ENCODE data around the gene MAT2A. TPM values are rescaled to one million over a fixed set of nuclear protein-coding genes. Genes with fewer than 3 reads are reported as not detected.

Gene MAT2A
- total RNA-seq, 2 experiments from 2014 or later = 276 to 282 TPM

DNA sequence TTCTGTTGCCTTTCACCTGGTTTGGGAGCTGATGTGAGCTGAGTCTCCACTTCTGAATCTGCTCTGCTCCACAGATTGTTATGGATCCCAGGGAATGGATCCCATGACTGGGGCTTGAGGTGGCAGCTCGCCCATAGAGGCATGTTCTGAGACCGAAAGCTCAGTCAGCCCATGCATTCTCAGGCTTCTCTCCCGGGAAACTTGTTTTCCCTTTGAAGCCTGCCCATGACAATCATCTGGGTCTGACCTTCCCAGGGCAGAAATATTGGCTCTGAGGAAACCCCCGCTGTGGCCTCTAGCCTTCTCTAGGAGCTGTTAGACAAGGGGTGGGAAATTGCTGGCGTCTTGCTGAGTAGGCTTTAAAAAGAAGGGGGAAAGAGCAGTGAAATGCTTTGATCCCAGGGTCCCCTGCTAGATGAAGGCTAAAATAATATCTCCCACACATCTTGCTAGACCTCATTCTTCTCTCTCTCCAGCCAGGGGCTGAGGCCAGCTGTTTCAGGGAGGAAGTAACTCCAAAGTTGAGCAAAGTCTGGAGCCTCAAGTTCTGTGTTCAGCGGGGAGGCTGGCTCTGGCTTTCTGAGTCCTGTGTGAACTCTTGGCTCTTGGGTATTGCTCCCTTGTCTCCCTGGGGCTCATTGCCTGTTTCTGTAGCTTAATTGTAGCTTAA, 40.4 kb downstream of the MAT2A start:
- CTCF ChIA-PET = interaction anchor here (0.7 to 1.3 kb wide), 4 partner anchors 8 to 15 kb away, joined by 3 to 5 read pairs (median 4); partner anchors contain the start of gene RNF181
- peaks cover 35% of the 10 kb centered on the region for H3K4me1 Mint-ChIP-seq (ENCODE audit: low read depth)

DNA sequence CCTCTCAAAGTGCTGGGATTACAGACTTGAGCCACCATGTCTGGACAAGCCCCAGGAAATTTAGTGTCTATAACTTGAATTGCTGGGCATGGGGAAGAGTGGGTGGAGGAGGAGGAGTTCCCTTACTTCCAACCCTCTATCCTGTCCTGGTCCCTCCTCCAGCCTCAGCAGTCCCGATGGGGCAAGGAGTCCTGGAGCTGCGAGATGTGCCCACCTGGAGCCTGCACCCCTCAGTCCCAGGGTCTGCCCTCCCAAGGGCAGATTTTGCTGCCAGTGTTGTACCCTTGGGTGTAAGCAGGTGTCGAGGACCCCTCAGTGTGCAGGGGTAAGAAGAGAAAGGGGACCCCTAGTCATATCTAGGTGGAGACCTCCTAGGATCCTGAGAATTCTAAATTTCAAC, 41.2 kb downstream of the MAT2A start:
- Mint-ChIP-seq H3K36me3 (ENCODE audit: low read depth) (peaks cover 23% of the 10 kb centered on the region), H3K9me3 (no peaks in the 10 kb centered on the region), H3K4me3 (no peak overlapping the region), H3K4me1 (ENCODE audit: low read depth) (peaks cover 41% of the 10 kb centered on the region), H3K27ac (no peak overlapping the region), H3K27me3 (no peaks in the 10 kb centered on the region)
- ChIA-PET POLR2A (interaction anchor here (0.8 to 1.8 kb wide), 3 partner anchors 12 to 161 kb away, joined by 3 to 7 read pairs (median 4); partner anchors contain the start of gene RNF181), CTCF (no interaction called here)
- intact Hi-C loops (cut with micrococcal nuclease) = no loop called here
- ATAC-seq = no peak
- DNase-seq = no peak
- TF ChIP-seq, protein P1, sequence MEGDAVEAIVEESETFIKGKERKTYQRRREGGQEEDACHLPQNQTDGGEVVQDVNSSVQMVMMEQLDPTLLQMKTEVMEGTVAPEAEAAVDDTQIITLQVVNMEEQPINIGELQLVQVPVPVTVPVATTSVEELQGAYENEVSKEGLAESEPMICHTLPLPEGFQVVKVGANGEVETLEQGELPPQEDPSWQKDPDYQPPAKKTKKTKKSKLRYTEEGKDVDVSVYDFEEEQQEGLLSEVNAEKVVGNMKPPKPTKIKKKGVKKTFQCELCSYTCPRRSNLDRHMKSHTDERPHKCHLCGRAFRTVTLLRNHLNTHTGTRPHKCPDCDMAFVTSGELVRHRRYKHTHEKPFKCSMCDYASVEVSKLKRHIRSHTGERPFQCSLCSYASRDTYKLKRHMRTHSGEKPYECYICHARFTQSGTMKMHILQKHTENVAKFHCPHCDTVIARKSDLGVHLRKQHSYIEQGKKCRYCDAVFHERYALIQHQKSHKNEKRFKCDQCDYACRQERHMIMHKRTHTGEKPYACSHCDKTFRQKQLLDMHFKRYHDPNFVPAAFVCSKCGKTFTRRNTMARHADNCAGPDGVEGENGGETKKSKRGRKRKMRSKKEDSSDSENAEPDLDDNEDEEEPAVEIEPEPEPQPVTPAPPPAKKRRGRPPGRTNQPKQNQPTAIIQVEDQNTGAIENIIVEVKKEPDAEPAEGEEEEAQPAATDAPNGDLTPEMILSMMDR (IDR thresholded peaks at IDR 0.05) = no peak

More for the DNA sequence above, 40.4 kb downstream of the MAT2A start:
- DNase-seq = no peak
- Mint-ChIP-seq H3K9me3 (no peaks in the 10 kb centered on the region), H3K4me3 (peak overlapping the region; percentile 96), H3K27me3 (no peaks in the 10 kb centered on the region), H3K27ac (peak overlapping the region; percentile 90), H3K36me3 (ENCODE audit: low read depth) (peaks cover 23% of the 10 kb centered on the region)
- TF ChIP-seq, protein P1 (IDR thresholded peaks at IDR 0.05) = no peak
- intact Hi-C loops (cut with micrococcal nuclease) = no loop called here
- no peak for ATAC-seq
- POLR2A ChIA-PET = interaction anchor here (0.5 to 3.0 kb wide), 11 partner anchors 11 to 225 kb away, joined by 3 to 12 read pairs (median 3); partner anchors contain the start of genes ELMOD3, GGCX, MAT2A and RETSAT

DNA sequence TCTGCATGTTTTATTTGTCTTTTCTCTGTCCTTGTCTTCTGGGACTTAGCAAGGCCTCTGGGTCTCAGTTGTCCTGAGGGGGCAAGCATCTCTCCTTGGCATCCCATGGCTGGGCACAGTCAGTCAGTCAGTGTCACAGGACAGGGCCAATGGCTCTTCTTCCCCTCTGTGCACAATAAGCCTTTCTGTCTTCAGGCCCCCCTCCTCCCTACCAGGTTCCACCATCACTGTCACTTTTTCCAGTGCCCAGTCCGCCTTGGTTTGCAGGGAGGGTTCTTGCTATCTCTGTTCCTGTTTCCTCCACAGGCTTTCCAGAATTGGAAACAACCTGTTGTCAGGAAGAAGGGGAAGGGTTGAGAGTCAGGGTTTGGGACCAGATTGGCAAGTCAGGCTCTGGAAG, 43.5 kb downstream of the MAT2A start:
- no peak for DNase-seq
- CTCF ChIA-PET = no interaction called here
- POLR2A ChIA-PET = interaction anchor here (1.8 to 3.3 kb wide), 2 partner anchors 13 to 43 kb away, joined by 13 to 21 read pairs; partner anchors contain the start of genes MAT2A and RNF181
- no peaks in the 10 kb centered on the region for H3K27me3 Mint-ChIP-seq
- H3K36me3 Mint-ChIP-seq (ENCODE audit: low read depth) = peaks cover 23% of the 10 kb centered on the region
- no peak for ATAC-seq
- H3K27ac Mint-ChIP-seq = no peak overlapping the region
- H3K4me3 Mint-ChIP-seq = no peak overlapping the region
- H3K4me1 Mint-ChIP-seq (ENCODE audit: low read depth) = peaks cover 50% of the 10 kb centered on the region
- TF ChIP-seq, protein P1 (IDR thresholded peaks at IDR 0.05) = no peak
- intact Hi-C loops (cut with micrococcal nuclease) = no loop called here
- H3K9me3 Mint-ChIP-seq = no peaks in the 10 kb centered on the region

DNA sequence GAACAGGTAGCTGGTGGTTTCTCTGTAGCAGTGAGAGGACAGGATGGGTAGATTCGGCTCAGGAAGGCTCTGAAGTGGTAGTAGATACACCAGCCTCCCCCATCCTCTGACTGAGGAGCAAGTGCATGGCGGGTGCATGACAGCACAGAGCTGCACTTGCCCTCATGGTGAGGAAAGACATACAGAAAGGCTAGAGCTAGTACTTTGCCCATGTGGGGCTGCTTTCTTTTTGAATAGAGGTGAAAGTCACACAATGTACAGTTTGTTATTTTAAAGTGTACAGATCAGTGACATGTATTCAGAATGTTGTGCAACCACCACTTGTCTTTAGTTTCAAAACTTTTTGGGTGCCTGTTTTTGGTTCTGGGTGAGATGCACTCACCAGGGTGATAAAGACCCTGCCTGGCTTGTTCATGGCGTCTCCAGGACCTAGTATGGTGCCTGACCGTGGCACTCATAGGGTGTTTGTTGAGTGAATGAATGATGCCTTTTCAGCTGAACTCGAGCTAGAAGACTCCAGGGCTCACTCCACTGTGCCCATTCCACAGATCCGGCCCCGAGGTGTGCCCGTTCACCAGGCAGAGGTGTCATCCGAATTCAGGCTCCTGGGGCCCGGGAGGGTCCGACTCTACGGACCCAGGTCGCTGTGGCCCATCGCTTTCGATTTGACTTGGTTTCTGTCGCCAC, 44.8 kb downstream of the MAT2A start:
- intact Hi-C loops (cut with micrococcal nuclease) = no loop called here
- Mint-ChIP-seq H3K27ac (peak overlapping the region; percentile 90), H3K36me3 (ENCODE audit: low read depth) (peaks cover 22% of the 10 kb centered on the region), H3K4me1 (ENCODE audit: low read depth) (peaks cover 52% of the 10 kb centered on the region), H3K9me3 (no peaks in the 10 kb centered on the region), H3K4me3 (peak overlapping the region; percentile 81), H3K27me3 (no peaks in the 10 kb centered on the region)
- ChIA-PET CTCF (interaction anchor here (1.2 to 1.3 kb wide), 2 partner anchors 18 to 54 kb away, joined by 3 to 5 read pairs; partner anchors contain the start of gene TMEM150A), POLR2A (interaction anchor here (0.5 to 3.3 kb wide), 5 partner anchors 9 to 45 kb away, joined by 3 to 21 read pairs (median 13); partner anchors contain the start of genes MAT2A, RNF181 and TMEM150A)
- peak; percentile 62 for DNase-seq
- TF ChIP-seq, protein P1 (IDR thresholded peaks at IDR 0.05) = no peak
- ATAC-seq = peak; percentile 52
